Panc1 (cell line): ENCODE results near the gene RPN2. TPM values are rescaled to one million over a fixed set of nuclear protein-coding genes. Genes with fewer than 3 reads are reported as not detected.

Source experiments
- ATAC-seq: fragments of 200-7000 bp; cut with Tn5 transposase; 2 replicates; pipeline ENCODE4 v1.9.1; 2020; ENCODE audit warnings: mild to moderate bottlenecking, moderate library complexity
- BruUV-seq: library from RNA; stranded (reverse); fragments of 400-500 nt; replicated peaks from 2 replicates; lab custom pipeline; 2021; lab: Mats Ljungman, UMichigan
- CTCF ChIA-PET: fragments of 300-600 bp; sonication (Branson Sonifier 250); formaldehyde crosslinking; loops from one replicate; lab custom pipeline; 2022; ENCODE audit warnings: antibody characterized with exemption; lab: Charles Lee
- POLR2A ChIA-PET: fragments of 300-600 bp; sonication (Branson Sonifier 250); formaldehyde crosslinking; loops from one replicate; lab custom pipeline; 2022; ENCODE audit warnings: antibody characterized with exemption; lab: Charles Lee
- DNase-seq: peaks from one replicate; pipeline ENCODE4 v3.0.0-alpha.2; 2010; ENCODE audit warnings: low read depth, low spot score
- H3K27ac ChIP-seq: 2 replicates; pipeline ENCODE4 v1.5.1; 2011; ENCODE audit warnings: mild to moderate bottlenecking, low read length, inconsistent platforms
- H3K27me3 ChIP-seq: fragments of 200-500 bp; sonication (Bioruptor generic); 2 replicates; pipeline ENCODE4 v1.6.0; 2014; ENCODE audit warnings: low read length, inconsistent platforms; ENCODE audit not compliant: control insufficient read depth, insufficient read depth
- H3K36me3 ChIP-seq: fragments of 200-500 bp; sonication (Bioruptor generic); 2 replicates; pipeline ENCODE4 v1.5.1; 2014; ENCODE audit warnings: inconsistent platforms, mild to moderate bottlenecking, low read length, moderate library complexity; ENCODE audit not compliant: control insufficient read depth, insufficient read depth
- H3K4me1 ChIP-seq: 2 replicates; pipeline ENCODE4 v1.5.1; 2011; ENCODE audit warnings: inconsistent platforms, mild to moderate bottlenecking, low read length, moderate library complexity; ENCODE audit not compliant: control insufficient read depth, insufficient read depth
- H3K4me3 ChIP-seq, 2 experiments: 2 replicates each; pipeline ENCODE4 v1.5.1; 2011 to 2012; ENCODE audit warnings: low read depth in 2 of 2, low read length in 2 of 2, mild to moderate bottlenecking in 2 of 2, inconsistent platforms in 1 of 2, moderate library complexity in 1 of 2
- H3K9me3 ChIP-seq: fragments of 200-500 bp; sonication (Bioruptor generic); 2 replicates; pipeline ENCODE4 v1.5.1; 2014; ENCODE audit warnings: low read depth, mild to moderate bottlenecking, inconsistent platforms, low read length, moderate library complexity; ENCODE audit not compliant: control insufficient read depth, insufficient read depth
- CTCF ChIP-seq: fragments of 450-650 bp; IDR thresholded peaks from 2 replicates; pipeline ENCODE4 v1.5.1; 2017; ENCODE audit warnings: mild to moderate bottlenecking
- POLR2AphosphoS5 ChIP-seq: IDR thresholded peaks from 2 replicates; pipeline ENCODE4 v1.6.1; 2012; ENCODE audit warnings: mild to moderate bottlenecking, low read depth, low read length, moderate library complexity
- REST ChIP-seq, 2 experiments: IDR thresholded peaks; 2 replicates each; pipeline ENCODE4 v1.6.1; 2011 to 2012; ENCODE audit warnings: low read depth in 2 of 2, control low read depth in 1 of 2, low read length in 1 of 2, mild to moderate bottlenecking in 1 of 2, moderate library complexity in 1 of 2; ENCODE audit not compliant: insufficient read depth in 1 of 2
- SIN3A ChIP-seq: IDR thresholded peaks from 2 replicates; pipeline ENCODE4 v1.6.1; 2012; ENCODE audit warnings: low read depth, mild to moderate bottlenecking, low read length, moderate library complexity, borderline replicate concordance; ENCODE audit not compliant: insufficient read depth
- TCF7L2 ChIP-seq: IDR thresholded peaks from 2 replicates; pipeline ENCODE4 v1.6.1; 2011; ENCODE audit warnings: mild to moderate bottlenecking, low read depth, low read length, inconsistent platforms
- in situ Hi-C: cut with HindIII; loops from 2 replicates; pipeline ENCODE4 v1.10.0; 2016; ENCODE audit warnings: low sequenced_read_pairs, low pct_unique_long_range_greater_than_20kb
- intact Hi-C: fragments of 100-400 bp; cut with micrococcal nuclease; formaldehyde crosslinking; loops from one replicate; pipeline ENCODE4 v1.10.0; 2022; ENCODE audit not compliant: unreplicated experiment
- total RNA-seq: library from RNA; stranded (reverse); gene quantifications from one replicate; pipeline ENCODE4 v1.2.1, GENCODE V29; 2021; ENCODE audit not compliant: unreplicated experiment

RPN2 gene
- total RNA-seq, 1 experiment from 2014 or later: 250 TPM

GRCh38 chr20:37152284-37152683 lies 26.8 kb upstream of the RPN2 start:
- Histone ChIP-seq H3K4me1 (no peaks in the 10 kb centered on the region), H3K36me3 (no peaks in the 10 kb centered on the region), H3K27me3 (no peaks in the 10 kb centered on the region), H3K27ac (no peak overlapping the region), H3K9me3 (no peaks in the 10 kb centered on the region), H3K4me3 (no peak overlapping the region)
- in situ Hi-C loops (no loop called here), intact Hi-C loops (no loop called here)
- no peak for TF ChIP-seq SIN3A
- no peak for TF ChIP-seq CTCF
- TF ChIP-seq REST (IDR thresholded peaks at IDR 0.05; ENCODE audit: insufficient read depth in 1 of 2, low read depth in 2 of 2, low read length in 1 of 2): no peak
- ChIA-PET CTCF (no interaction called here), POLR2A (no interaction called here)
- ATAC-seq (no peak), DNase-seq (no peak)
- BruUV-seq: no TSS peak

- intact Hi-C loops: no loop called here
- TF ChIP-seq POLR2AphosphoS5: no peak
- no peak for TF ChIP-seq TCF7L2
- TF ChIP-seq REST (IDR thresholded peaks at IDR 0.05; ENCODE audit: insufficient read depth in 1 of 2, low read depth in 2 of 2, low read length in 1 of 2): no peak
- TF ChIP-seq CTCF: no peak
- no peak for TF ChIP-seq SIN3A
- no peaks in the 10 kb centered on the region for H3K9me3 ChIP-seq
- in situ Hi-C loops: no loop called here
- H3K27ac ChIP-seq: no peak overlapping the region
- no peaks in the 10 kb centered on the region for H3K4me1 ChIP-seq
- ATAC-seq (no peak), DNase-seq (no peak)
- no TSS peak for BruUV-seq
- H3K27me3 ChIP-seq: no peaks in the 10 kb centered on the region
- ChIA-PET POLR2A (no interaction called here), CTCF (interaction anchor here (0.6 kb wide), 1 partner anchor 166 kb away, joined by 3 read pairs; no protein-coding TSS in a partner anchor)
- H3K36me3 ChIP-seq: no peaks in the 10 kb centered on the region
- H3K4me3 ChIP-seq: no peak overlapping the region
Measured at GRCh38 chr20:37154684-37155298, 24.3 kb upstream of the RPN2 start.
